A673 (cell line): ENCODE measurements around the gene MAP4K4. TPM values are rescaled to one million over a fixed set of nuclear protein-coding genes. Genes with fewer than 3 reads are reported as not detected.

Experiments
- BruUV-seq: library from RNA; stranded (reverse); fragments of 400-500 nt; replicated peaks from 2 replicates; lab custom pipeline; 2021; lab: Mats Ljungman, UMichigan
- CTCF ChIA-PET: fragments of 300-600 bp; sonication (Branson Sonifier 250); formaldehyde crosslinking; loops from one replicate; lab custom pipeline; 2022; ENCODE audit warnings: antibody characterized with exemption; lab: Charles Lee
- POLR2A ChIA-PET: fragments of 300-600 bp; sonication (Branson Sonifier 250); formaldehyde crosslinking; loops from one replicate; lab custom pipeline; 2022; ENCODE audit warnings: antibody characterized with exemption; ENCODE audit not compliant: low non-redundant PET; lab: Charles Lee
- DNase-seq: peaks from one replicate; pipeline ENCODE4 v3.0.0-alpha.2; 2015; ENCODE audit warnings: low spot score
- H3K27ac ChIP-seq: fragments of 200-600 bp; sonication (generic); 2 replicates; pipeline ENCODE4 v1.5.1; 2016; ENCODE audit warnings: mixed run types, low read depth, mild to moderate bottlenecking, mixed read lengths, antibody characterized with exemption, low read length; ENCODE audit not compliant: poor library complexity, severe bottlenecking
- H3K27me3 ChIP-seq: fragments of 200-600 bp; sonication (generic); replicated peaks from 2 replicates; pipeline ENCODE4 v1.6.1; 2017; ENCODE audit warnings: mixed run types, low read depth, mild to moderate bottlenecking, mixed read lengths, antibody characterized with exemption, low read length; ENCODE audit not compliant: insufficient read depth, poor library complexity
- H3K36me3 ChIP-seq: fragments of 200-600 bp; sonication (generic); 2 replicates; pipeline ENCODE4 v1.6.1; 2016; ENCODE audit warnings: mixed run types, mild to moderate bottlenecking, mixed read lengths, antibody characterized with exemption, low read length; ENCODE audit not compliant: insufficient read depth, poor library complexity, severe bottlenecking
- H3K4me1 ChIP-seq: fragments of 200-600 bp; sonication (generic); 2 replicates; pipeline ENCODE4 v1.6.1; 2017; ENCODE audit warnings: mixed run types, mild to moderate bottlenecking, mixed read lengths, antibody characterized with exemption, low read length; ENCODE audit not compliant: insufficient read depth, poor library complexity, severe bottlenecking
- H3K4me3 ChIP-seq: fragments of 200-600 bp; sonication (generic); 2 replicates; pipeline ENCODE4 v1.5.1; 2016; ENCODE audit warnings: low read depth, mixed run types, mild to moderate bottlenecking, mixed read lengths, low read length; ENCODE audit not compliant: poor library complexity, severe bottlenecking
- H3K9me3 ChIP-seq: fragments of 200-600 bp; sonication (generic); 2 replicates; pipeline ENCODE4 v1.6.1; 2016; ENCODE audit warnings: mixed run types, low read depth, mild to moderate bottlenecking, mixed read lengths, antibody characterized with exemption, low read length; ENCODE audit not compliant: poor library complexity, severe bottlenecking
- CTCF ChIP-seq: fragments of 300-800, 200-600 bp; sonication (generic); conservative IDR thresholded peaks from 2 replicates; pipeline ENCODE4 v1.5.1; 2017; ENCODE audit warnings: low read depth, mild to moderate bottlenecking, antibody characterized with exemption, low read length, moderate library complexity, mixed read lengths
- EZH2 ChIP-seq: fragments of 200-600 bp; sonication (generic); IDR thresholded peaks from 2 replicates; pipeline ENCODE4 v1.6.1; 2017; ENCODE audit warnings: borderline replicate concordance, low read depth, mild to moderate bottlenecking, mixed read lengths, antibody characterized with exemption, low read length; ENCODE audit not compliant: poor library complexity, severe bottlenecking
- intact Hi-C: fragments of 100-400 bp; cut with micrococcal nuclease; formaldehyde crosslinking; loops from one replicate; pipeline ENCODE4 v1.10.0; 2022; ENCODE audit not compliant: unreplicated experiment
- total RNA-seq: library from RNA; stranded (reverse); gene quantifications from 2 replicates; pipeline ENCODE4 v1.2.3, GENCODE V29; 2021

The MAP4K4 gene
- total RNA-seq, 1 experiment from 2014 or later: 157 TPM

GRCh38 chr2:101832114-101832513, 134.6 kb downstream of the MAP4K4 start:
- CTCF ChIA-PET: interaction anchor here (0.6 to 2.0 kb wide), 6 partner anchors 47 to 490 kb away, joined by 3 to 17 read pairs (median 9); partner anchors contain the start of gene MAP4K4
- no peaks in the 10 kb centered on the region for H3K27me3 ChIP-seq
- no peaks in the 10 kb centered on the region for H3K4me1 ChIP-seq
- BruUV-seq: no TSS peak
- H3K4me3 ChIP-seq: no peak overlapping the region
- H3K36me3 ChIP-seq: peaks cover 47% of the 10 kb centered on the region
- no peaks in the 10 kb centered on the region for H3K9me3 ChIP-seq
- no peak for TF ChIP-seq EZH2
- peak; percentile 53; the same call in 1 of the 2 replicates for TF ChIP-seq CTCF
- POLR2A ChIA-PET: no interaction called here
- intact Hi-C loops: loop anchor here (1.0 to 5.0 kb wide), 4 partner anchors 65 to 413 kb away; partner anchors contain the start of gene MAP4K4
- DNase-seq: no peak
- no peak overlapping the region for H3K27ac ChIP-seq

GRCh38 chr2:101833890-101834523, 136.5 kb downstream of the MAP4K4 start:
- H3K27ac ChIP-seq: no peak overlapping the region
- peaks cover 40% of the 10 kb centered on the region for H3K36me3 ChIP-seq
- no peaks in the 10 kb centered on the region for H3K27me3 ChIP-seq
- ChIA-PET POLR2A (no interaction called here), CTCF (no interaction called here)
- H3K9me3 ChIP-seq: no peaks in the 10 kb centered on the region
- no peaks in the 10 kb centered on the region for H3K4me1 ChIP-seq
- no peak for TF ChIP-seq CTCF
- no peak for TF ChIP-seq EZH2
- intact Hi-C loops: loop anchor here (5.0 kb wide), 3 partner anchors 67 to 317 kb away; partner anchors contain the start of gene MAP4K4
- no TSS peak for BruUV-seq
- no peak overlapping the region for H3K4me3 ChIP-seq
- DNase-seq: no peak

- Histone ChIP-seq H3K36me3 (peaks cover 48% of the 10 kb centered on the region), H3K27ac (no peak overlapping the region), H3K4me1 (no peaks in the 10 kb centered on the region), H3K9me3 (no peaks in the 10 kb centered on the region), H3K27me3 (no peaks in the 10 kb centered on the region), H3K4me3 (no peak overlapping the region)
- ChIA-PET CTCF (no interaction called here), POLR2A (interaction anchor here (0.7 kb wide), 1 partner anchor 42 kb away, joined by 5 read pairs; no protein-coding TSS in a partner anchor)
- BruUV-seq: no TSS peak
- DNase-seq: no peak
- TF ChIP-seq CTCF (no peak), EZH2 (no peak)
- intact Hi-C loops: no loop called here
Measured at GRCh38 chr2:101837354-101837753, 139.8 kb downstream of the MAP4K4 start.
